GM18861 (cell line): ENCODE data around the gene ASXL1.

Experiments
- ATAC-seq: cut with Tn5 transposase; IDR thresholded peaks from one replicate; pipeline ENCODE4 v1.9.1; 2021; ENCODE audit not compliant: unreplicated experiment

ASXL1 gene

DNA sequence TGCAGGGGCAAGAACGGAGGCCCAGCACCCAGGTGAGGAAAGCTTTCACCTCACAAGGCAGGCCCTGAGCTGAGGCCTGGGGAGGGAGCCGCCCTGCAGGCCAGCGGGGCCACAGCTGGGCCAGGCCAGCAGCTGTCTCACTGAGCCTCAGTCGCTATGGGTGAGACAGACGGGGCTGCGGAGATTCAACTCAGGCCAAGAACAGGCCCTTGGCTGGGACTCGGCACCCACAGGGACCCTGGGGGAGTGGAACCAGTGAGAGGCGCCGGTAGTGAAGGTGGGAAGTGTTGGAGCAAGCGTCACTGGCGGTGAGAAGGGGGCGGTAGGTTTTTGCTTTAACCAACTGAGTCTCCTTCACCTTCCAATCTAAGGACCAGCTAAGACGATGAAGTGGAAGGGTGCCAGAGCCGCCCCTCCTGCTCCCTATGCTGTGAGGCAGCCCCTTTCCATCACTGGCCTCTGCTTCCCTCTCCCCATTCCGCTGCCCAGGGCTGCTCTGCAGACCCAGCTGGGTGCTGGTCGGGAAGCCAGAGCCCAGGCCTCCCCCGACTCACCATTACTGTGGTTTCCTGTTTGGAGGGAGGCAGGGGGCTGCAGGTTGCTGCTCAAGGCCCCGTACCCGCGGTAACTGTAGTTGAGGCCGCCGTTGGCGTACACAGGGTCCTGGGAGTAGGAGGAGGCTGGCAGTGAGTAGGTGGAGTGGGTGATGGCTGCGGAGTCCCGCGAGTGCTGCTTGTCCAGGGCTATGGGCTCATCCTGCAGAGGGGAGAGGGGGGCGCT lies 93.7 kb downstream of the ASXL1 start:
- no peak for ATAC-seq

DNA sequence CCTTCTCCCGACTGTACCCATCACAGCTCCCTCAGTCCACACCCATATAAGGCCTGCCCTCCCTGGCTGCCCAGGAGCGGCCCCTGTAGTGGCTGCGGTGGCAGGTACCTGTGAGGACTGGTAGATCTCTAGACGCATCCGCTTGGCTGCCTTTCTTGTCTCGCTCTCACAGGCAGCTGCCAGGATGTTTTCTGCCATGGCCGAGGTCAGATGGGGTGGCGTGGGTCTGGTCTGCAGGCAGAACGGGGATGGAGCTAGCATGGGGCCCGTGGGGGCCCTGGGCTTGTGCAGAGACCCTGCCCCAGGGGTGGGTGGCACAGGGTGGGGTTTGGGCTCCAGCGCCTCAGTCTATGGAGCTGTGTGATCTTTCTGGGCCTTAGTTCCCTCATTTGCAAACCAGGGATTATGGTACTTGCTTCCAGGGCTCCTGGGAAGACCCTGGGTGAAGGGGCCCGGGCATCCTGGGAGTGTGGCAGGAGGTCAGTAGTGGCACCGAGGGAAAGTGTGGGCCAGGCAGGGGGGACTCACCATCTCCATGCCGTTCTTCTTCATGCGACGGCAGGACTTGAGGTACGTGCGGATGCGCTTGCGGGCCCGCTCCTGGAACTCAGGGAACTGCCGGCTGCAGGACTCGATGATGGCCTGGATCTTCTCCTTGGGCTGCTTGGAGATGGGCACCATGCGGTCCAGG lies 94.8 kb downstream of the ASXL1 start:
- ATAC-seq, result no peak

- ATAC-seq, result no peak
Measured at GRCh38 chr20:32453467-32454163, 95.5 kb downstream of the ASXL1 start.

GRCh38 chr20:32454164-32455145 lies 96.3 kb downstream of the ASXL1 start:
- ATAC-seq, result no peak

- ATAC-seq, result no peak
Measured at GRCh38 chr20:32455171-32455900, 97.2 kb downstream of the ASXL1 start.

DNA sequence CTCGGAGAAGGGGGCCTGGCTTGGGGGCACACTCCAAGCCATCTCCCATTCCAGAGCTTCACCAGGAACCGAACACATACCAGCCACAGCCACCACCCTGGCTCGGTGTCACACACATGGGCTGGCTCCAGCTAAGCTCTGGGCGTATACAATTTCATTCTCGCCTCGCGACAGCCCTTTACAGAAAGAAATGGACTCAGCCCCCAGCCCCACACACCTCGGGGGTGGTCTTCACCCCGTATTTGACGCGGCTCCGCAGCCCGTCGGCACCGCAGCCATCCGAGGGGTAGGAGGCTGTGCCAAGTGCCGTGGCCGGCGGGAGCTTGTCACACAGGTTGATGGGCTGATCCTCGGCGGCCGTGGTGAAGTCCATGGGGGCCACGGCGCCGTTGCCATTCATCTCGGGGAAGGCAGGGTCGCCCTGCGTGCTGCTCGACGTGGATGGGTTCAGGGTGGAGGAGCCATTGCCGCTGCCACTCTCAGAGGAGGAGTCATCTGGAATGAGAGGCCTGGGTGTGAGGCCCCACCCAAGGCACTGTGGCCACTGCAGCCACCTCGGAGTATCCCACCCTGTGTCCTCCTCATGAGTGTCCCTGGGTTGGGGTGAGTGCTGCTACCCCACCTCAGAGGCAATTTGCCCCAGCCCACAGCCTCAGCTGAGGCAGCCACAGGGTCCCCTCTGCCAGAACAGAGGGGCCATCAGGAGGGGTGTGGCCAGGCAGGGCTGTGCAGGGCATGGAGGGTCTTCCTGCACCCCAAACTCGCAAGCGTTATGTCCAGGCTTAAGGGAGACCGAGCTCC lies 98.0 kb downstream of the ASXL1 start:
- no peak for ATAC-seq

- no peak for ATAC-seq
Measured at GRCh38 chr20:32456869-32457478, 98.8 kb downstream of the ASXL1 start.

DNA sequence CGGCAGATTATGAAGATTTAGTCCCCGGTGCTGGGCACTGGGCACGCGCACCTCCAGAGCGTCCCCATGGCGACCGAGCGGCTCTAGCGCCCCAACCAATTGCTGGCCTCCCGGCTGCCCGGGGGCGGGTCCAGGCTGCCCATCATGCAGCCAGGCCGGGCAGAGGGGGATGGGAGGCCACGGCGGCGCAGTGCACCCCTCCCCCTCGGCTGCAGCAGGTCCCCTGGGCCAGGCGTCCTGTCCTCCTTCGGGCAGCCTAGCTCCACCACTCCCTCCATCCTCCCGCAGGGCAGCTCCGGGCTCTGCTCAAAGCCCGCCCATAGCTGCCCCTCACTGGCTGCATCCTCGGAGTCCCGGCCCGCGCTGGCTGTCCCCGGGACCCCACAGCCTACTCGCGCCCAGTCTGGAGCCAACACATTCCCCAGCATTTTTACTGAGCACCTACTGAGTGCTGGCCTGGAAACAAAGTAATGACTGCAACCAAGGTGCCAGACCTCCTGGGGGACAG lies 99.4 kb downstream of the ASXL1 start:
- no peak for ATAC-seq

GRCh38 chr20:32458061-32458836 lies 100.1 kb downstream of the ASXL1 start:
- no peak for ATAC-seq

DNA sequence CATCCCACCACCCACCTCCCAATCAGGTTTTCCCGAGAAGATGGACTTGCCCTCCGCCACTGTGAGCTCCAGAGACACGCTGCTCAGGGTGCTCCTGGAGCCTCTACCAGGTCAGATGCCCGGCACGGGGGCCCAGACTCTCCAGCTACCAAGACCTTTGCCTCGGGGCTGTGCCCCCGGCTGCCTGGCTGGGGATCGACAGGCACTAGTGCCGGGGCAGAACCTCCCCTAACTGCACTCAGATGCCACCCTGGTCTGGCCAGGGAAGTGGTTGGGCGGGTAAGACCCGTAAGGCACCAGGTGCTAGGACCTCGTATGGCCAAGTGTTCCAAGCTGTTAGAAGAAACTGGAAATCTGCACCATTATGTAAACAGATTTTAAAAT lies 100.7 kb downstream of the ASXL1 start:
- ATAC-seq, result no peak

- no peak for ATAC-seq
Measured at GRCh38 chr20:32460231-32460630, 102.1 kb downstream of the ASXL1 start.

DNA sequence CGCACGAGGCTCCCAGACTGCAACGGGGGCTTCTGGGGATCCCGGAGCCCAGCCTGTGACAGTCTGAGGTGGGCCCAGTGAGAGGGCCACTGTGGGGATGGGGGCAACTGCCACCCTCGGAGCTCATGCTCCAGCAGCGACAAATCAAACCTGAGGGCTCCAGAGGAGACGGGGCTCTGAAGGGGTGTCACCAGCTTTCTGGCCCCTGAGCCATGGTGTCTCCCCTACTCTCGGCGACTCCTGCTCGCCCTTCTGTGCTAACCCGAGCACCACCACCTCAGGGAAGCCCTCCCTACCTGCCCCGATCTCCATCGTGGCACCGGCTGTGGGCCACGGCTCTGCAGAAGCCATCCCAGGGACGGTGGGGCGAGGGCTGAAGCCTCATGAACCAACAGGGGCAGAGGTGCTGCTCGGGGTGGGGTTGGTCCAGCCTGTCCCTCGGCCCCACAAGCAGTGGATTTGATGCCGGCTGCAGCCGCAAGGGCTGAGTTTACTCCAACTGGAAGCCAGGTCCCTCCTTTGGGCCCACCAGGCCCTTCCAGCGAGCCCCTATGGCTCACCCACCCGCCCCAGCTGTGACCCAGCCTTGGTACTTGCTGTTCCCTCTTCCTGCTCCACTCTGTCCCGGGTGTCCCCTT lies 102.7 kb downstream of the ASXL1 start:
- no peak for ATAC-seq

- no peak for ATAC-seq
Measured at GRCh38 chr20:32461836-32462600, 103.9 kb downstream of the ASXL1 start.

DNA sequence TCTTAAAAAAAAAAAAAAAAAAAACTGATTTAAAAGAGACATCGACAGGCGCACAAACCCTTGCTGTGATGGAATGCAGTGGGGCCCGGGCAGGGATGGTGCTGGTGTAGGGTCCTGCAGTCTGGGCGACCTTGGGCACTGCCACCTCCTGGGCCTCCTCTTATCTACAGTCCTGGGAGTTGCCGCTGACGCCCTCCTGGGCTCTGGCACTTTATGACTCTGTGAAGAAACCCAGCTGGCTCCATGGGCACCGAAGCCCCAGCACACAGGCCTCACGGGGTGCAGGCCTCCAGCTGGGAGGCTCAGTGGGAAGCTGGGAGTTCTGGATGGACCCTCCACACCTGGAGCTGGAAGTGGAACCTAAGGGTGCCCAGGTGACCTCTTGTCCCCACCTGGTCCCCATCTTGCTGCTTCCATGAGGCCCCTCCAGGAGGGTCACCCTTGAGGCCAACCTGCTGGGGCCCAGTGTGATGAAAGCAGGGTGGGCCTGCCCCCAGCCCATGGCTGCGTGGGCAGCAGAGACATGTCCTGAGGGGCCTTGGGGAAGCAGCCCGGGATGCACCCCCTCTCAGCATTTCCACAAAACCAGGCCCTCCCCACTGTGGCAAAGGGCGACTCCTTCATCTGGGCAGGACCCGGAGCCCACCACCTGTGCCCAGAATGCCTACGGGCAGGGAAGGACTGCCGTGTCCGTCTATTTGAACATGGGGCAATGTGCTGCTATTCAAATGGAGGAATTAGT lies 104.9 kb downstream of the ASXL1 start:
- ATAC-seq, result no peak

DNA sequence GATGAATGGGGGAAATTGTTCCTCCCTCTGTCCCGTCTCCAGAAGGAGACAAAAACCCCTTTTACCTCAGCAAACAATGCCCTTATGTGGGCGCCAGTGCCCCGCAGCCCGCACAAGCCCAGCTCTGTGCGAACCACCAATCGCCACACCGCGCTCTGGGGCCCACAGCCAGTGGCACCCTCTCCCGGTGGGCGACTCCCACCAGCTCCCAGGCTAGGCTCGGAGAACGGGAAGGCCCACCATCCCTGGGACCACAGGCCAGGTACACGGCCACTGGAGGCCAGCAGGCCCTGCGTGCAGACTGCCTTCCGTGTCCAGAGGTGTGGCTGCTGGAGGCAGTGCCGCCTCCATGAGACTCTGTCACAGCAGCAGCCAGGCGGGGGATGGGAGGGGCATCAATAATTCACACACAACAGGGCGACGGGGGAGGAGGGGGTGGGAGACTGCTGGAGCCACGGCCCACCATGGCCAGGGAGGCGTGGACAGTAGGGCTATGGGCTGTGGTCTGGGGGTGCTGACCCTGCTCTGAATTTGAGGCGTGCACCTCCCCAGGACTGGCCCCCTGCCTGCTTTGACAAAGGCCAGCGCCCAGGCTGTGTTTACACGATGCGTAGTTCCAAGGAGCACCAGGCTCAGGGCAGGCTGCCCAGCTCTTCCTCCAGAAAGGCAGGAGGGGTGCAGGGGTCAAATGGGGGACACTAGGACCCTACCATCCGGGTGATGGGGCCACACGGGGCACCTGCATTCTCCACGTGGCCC lies 105.7 kb downstream of the ASXL1 start:
- no peak for ATAC-seq
